GM21390 (cell line): ENCODE measurements around the gene PLXDC1.

Experiments used
- ATAC-seq: cut with Tn5 transposase; IDR thresholded peaks from one replicate; pipeline ENCODE4 v1.9.1; 2021; ENCODE audit not compliant: unreplicated experiment

PLXDC1 gene

DNA sequence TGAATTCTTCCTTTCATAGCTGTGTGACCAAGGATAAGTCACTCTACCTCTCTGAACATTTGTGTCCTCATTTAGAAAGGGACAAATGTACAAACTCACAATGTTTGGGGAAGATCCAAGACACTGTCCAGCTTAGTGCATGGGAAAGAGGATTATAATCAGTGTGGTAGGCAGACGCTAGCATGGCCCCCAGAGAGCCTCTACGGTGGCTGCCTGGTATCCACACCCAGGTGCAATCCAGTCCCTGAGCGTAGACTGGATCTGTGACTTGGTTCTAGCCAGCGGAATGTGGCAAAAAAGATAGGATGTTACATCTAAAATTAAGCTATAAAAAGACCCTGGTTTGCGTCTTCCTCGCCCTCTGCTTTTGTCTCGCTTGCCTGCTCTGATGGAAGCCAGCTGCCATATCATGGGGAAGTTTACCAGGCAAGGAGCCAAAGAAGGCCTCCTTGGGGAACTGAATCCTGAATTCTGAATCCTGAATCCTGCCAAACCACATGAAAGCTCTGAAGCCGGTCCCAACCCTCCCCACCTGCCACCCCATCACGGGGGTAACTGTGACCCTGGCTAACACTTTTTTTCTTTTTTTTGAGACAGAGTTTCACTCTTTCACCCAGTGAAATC is 51.7 kb downstream of the PLXDC1 start:
- no peak for ATAC-seq

DNA sequence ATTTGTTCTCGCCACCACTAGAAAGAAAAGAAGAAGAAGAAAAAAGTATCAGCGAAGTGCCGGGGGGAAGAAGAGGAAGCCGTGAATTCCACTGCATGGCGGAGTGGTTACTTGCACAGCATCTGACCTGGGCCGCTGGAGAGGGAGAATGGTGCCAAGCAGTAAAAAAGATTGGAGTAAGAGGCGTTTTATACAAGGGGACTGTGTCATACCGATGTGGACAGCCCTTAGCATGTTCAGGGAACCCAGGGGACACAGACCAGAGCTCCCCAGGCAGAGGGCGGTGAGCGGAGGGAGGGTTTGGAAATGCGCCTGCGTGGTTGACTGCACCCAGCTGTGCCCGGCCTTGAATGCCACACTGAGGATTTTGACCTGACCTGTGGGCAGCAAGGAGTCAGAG is 52.8 kb downstream of the PLXDC1 start:
- no peak for ATAC-seq

DNA sequence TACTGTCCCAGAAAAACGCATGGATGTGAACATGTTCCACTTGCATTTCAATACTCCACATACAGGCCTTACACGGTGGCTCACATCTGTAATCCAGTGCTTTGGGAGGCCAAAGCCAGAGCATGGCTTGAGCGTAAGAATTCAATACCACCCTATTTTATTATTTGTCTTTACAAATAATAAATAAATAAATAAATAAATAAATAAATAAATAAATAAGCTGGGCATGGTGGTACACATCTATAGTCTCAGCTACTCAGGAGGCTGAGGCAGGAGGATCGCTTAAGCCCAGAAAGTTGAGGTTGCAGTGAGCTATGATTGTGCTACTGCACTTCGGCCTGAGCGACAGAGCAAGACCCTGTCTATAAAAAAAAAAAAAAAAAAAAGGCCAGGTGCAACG is 53.9 kb downstream of the PLXDC1 start:
- ATAC-seq: no peak

DNA sequence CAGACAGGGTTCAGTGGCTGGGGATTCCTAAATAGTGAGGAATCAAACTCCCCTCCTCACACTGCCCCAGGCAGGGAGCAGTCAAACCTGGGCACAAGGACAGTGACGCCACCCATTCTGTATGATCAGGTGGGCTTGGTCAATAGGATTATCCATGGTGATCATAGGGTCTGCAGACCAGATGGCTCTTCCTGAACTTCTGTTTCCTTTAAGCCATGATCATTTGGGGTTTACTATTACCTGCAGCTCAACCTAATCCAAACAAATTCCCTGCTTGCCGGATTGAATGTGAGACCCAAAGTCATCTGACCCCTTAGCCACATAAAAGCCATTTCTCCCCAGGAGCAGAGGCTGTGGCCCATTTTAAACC is 54.3 kb downstream of the PLXDC1 start:
- no peak for ATAC-seq

DNA sequence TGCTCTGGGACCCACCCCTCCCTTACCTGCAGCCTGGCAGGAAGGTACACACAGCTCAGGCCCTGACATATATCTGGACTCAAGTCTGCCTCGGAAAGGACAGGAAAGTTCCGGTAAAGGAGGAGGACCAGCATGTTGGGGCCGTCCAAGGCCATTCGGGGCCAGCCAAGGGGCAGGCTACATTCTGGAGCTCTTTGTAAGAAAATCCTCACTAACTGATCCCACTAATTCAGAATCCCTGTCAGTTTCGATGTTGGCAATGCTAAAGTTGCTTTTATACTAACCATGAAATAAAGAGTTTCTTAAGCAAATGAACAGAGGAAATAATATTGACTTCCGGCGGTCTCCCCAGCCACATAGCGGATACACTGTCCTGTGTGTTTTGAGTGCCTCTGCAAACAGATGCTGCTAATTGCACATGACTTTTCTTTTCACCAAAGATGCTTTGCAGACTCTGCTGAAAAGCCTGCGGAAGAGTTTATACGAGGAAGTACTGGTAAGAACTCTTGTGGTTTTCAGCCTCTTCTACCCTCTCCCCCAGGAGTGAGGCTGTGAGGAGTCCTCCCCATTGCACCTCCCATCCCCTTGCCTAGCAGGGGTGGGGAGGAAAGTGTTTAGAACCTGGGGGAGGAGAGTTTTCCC is 54.8 kb downstream of the PLXDC1 start:
- no peak for ATAC-seq

DNA sequence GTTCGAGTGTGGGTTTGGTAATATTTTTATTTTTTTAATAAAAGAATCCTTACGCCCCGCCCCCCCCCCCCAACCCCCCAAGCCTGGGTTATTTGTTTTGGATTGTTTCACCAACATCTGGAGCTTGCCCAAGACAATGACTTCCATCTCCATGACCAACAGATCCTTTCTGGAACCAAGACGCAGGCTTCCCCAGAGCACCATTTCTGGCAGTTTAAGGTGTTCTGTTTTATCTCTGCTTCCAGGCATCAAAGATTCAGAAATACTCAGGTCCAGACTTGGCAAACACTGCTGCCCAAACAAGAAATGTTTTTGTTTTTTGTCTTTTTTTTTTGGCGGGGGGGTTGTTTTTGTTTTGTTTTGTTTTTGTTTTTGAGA is 56.1 kb downstream of the PLXDC1 start:
- no peak for ATAC-seq

DNA sequence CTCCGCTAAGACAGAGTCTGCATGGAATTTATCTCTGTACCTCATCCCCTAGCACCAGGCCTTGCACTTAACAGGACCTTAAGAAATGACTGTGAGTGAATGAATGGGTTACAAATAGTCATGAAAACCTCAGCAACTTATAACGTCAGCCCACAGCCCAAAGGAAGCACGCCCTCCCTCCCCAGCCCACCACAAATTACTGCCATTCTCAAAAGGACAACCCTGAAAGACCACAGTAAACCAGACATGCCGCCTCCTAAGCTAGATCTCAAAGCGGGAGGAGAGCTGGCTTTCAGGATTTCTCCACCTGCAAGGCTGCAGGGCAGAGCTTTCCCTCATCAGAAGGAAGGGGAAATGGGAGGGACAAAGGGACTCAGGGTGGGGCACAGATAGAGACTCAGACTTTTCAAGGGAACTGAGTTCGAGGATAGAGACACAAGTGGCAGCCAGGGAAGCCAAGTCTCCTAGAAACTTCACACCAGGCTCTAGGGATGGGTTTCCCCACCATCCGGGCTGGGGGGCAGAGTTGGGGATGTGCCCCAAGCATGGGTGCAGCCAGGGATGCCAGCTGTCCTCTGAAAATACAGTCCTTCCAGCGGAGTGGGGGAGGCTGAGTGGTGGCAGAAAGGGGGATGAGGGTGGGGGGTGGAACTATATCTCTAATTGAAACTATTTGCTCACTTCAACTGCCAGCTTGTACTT is 56.7 kb downstream of the PLXDC1 start:
- ATAC-seq: no peak

DNA sequence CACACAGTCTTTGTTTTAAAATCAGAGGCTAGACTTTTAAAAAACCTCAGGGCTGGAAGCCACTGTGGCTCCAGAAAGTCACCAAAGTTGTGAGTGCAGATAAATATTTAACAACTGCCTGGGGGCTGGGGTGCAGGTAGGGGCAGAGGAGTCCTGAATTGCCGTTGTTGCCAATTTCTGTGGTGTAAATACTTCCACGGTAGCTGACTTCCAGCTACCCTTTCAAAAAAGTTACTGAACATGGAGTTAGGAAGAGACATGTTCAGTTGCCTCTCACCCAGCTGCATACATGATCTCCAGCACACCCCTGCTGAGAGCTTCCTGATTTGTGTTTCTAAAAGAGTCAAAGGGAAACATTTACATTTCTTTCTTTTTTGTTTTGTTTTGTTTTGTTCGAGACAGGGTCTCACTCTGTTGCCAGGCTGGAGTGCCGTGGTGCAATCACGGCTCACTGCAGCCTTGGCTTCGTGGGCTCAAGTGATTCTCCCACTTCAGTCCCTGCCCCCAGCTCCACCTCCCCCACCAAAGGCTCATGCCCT is 58.7 kb downstream of the PLXDC1 start:
- no peak for ATAC-seq

DNA sequence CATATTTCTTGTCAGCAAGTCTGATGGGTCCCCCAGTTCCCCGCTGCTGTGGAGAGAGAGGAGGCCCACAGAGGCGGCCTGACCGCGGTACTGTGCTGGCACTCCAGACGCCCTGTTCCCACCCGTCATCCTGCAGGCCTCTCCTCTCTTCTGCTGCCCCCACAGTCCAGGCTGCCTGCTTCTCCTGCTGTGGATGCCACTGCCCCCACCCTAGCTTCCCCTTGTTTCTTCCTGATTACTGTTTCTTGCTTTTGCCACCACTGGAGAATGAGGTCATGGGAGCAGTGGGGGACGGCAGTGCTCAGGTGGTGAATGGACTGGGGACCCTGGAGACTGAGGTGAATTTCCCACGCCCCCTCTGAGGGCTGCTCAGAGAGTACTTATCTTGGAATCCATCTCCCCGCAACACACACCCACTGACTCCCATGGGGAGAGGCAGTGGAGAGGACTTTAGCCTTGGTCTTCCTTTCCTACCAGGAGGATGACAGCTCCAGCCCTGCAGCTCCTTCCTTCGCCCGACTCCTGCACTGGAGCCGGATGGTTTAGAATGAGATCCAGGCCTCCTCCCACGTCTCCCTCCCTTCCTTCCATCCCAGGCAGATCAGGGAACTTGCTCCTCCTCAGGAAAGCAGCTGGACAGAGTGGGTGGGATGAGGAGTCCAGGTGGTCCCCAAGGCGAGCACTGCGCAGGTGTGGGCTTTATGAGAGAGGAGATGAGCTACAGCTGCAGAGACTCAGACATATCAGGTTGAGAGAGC is 60.4 kb downstream of the PLXDC1 start:
- no peak for ATAC-seq

DNA sequence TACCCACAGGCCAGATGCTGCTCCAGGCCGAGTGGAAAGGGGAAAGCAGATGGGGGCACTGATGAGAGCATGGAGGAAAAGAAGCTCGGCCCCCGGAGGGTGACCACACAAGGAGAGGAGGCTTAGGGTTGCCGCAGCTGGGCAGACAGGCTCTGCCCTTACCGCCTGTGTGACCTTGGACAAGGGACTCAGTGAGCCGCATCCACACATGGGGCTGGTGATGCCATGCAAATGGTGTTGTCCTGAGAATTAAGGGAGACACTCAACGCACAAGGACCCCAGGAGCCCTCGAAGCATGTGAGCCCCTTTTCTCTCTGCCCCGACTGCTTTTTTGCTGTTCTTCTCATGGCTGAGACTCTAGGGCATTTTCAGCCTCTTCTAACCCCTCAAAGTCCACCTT is 61.0 kb downstream of the PLXDC1 start:
- no peak for ATAC-seq

DNA sequence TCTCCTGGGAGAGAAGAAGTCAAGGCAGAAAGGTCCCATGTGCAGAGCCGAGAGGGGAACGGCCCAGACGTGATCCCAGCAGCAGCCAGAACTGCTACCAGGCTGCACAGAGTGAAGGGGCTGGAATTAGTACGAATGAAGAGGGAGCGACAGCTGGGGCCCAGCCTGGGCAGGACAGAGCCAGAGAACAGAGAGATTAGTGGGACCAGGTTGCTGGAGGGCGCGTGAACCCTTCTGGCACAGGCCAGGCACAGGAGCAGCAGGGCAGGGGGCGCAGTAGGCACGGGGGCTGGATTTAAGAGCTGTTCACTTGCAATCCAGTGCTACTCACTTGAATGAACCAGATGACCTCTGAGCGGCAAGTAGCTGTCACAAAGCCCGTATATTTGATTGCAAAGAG is 66.9 kb downstream of the PLXDC1 start:
- ATAC-seq: no peak

DNA sequence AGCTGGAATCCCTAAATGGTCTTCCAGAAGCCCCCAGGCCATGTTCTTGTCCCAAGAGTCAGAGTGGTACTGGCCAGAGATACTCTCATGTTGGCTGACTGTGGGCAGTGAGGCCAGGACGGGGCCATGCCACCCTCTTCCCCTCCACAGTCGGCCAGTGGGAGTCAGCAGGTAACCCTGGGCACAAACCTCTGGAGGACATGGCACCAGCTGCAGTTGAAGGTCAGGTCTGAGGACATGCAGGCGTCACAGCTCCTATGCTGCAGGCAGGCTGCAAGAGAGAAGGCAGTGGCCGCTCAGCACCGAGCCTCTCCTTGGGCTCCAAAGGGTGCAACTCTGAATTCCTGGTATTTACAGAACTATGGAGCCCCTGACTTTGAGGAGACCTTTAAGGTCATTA is 68.2 kb downstream of the PLXDC1 start:
- no peak for ATAC-seq

DNA sequence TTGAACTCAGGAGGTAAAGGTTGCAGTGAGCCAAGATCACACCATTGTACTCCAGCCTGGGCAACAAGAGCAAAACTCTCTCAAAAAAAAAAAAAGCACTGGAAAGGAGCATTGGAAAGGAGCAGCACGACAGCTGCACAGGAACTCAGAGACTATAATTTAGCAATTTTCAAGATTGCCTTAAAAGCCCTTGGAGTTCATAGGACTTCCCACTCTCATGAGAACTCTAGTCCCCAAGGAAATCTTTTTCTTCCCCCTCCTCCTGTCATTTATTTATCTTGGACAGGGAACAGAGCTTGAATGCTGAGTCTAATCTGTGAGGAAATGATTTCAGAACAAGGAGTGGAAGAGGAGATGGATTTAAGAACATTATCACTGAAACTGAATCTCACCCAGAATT is 69.0 kb downstream of the PLXDC1 start:
- ATAC-seq: no peak

DNA sequence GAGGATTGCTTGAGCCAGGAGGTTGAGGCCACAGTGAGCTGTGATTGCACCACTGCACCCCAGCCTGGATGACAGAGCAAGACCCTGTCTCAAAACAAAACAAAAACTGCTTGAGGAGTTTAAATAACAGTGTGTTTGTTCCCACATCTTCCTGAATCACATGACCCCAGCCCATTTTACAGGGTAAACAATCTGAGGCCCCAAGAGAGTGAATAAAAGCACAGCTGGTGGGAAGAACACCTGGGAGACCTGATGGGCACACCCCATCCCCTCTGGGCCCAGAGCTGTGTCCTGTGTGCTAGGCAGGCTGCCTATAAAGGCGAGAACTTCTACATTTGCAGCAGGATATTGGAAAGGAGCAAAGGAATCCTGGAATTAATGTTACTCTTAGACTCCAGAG is 69.6 kb downstream of the PLXDC1 start:
- ATAC-seq: no peak

DNA sequence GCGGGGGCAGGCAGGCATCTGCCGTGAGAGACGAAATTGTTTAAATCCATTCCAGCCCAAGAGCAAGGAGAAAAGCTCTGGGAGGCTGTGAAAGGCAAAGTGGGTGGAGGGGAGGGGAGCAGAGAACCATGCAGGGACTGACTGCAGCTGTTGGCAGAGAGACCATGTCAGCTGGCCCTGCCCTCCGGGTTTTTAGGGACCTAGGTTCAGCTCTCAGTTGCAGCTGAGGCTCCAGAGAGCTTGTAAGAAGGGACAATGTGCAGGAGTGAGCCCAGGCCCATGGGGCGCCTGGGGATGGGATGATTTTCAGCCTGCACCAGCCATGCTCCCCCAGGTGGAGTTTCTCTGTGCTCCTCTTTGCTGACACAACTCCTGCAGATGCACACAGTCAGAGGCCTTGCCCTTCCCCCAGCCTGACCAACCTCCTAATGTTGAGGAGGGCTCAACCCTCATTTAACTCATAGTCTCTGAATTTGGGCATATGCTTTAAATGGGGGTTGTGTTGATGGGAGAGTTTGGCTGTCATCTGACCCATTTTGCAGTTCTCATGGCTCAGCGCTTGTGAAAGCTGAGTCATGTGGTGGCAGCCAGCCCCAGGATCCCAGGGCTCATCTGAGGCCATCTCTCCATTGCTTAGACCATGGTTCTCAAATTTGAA is 70.9 kb downstream of the PLXDC1 start:
- no peak for ATAC-seq

DNA sequence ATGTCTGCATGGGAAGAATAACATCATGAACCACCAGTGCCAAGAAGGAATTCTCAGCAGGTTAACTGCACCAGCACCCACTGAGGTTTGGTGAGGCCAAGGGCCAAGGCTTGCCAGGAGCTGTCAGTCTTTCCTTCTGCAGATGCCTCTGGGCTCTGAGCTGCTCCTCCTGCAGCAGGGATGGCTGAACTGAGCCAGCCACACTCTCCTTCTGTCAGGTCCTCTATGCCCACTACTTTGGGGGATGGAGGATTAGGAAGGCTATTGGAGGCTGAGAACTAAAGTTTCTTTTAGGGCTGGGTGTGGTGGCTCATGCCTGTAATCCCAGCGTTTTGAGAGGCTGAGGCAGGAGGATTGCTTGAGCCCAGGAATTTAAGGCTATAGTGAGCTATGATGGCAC is 71.6 kb downstream of the PLXDC1 start:
- ATAC-seq: no peak

DNA sequence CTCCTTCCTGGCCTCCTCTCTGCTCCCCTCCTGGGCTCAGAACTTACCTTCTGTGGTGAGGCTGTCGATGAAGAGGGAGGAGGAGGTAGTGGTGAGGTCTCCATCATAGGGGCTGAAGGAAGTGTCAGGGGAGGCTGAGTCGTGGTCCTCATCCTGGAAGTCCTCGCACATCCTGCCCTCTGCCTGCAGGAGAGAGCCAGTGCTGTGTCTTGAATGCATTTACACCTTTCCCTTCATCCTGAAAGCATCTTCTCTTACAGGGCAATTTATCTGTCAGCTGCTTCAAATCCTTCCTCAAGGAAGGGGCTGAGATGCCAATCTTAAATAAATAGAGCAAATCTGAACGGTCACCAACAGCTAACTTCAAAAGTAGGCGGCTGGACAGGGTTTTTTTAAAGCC is 73.6 kb downstream of the PLXDC1 start:
- no peak for ATAC-seq

DNA sequence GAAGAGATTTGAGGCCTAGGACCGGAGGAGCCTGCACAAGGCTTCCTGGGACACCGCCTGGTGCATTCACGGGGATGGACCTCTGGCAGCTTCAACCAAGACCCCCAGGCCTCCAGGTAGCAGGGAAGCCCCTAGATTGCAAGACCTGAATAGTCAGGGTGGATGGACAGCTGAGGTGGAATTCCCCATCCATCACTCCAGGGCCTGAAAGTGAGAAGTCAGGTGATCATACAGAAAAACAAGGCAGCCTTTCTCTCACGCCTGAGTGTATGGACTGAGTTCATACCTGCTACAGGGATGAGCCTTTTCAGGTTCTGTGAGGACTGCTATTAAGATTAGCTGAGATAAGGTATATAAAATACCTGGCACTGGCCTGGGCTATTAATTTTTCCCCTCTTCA is 74.2 kb downstream of the PLXDC1 start:
- no peak for ATAC-seq

DNA sequence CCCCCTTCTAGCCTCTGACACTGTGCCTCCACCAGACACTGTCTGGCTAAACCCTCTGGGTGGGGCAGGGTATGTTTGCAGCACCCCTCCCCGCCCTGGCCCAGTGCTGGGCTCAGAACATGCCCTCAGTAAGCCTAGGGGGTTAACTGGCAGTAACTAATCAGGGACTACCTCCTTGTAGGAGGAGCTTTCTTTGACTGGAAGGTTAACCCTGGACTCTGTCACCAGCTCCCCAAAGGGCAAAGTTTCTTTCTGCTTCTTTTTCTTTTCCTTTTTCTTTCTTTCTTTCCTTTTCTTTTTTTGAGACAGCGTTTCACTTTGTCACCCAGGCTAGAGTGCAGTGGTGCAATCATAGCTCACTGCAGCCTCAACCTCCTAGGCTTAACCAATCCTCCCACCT is 76.8 kb downstream of the PLXDC1 start:
- no peak for ATAC-seq

DNA sequence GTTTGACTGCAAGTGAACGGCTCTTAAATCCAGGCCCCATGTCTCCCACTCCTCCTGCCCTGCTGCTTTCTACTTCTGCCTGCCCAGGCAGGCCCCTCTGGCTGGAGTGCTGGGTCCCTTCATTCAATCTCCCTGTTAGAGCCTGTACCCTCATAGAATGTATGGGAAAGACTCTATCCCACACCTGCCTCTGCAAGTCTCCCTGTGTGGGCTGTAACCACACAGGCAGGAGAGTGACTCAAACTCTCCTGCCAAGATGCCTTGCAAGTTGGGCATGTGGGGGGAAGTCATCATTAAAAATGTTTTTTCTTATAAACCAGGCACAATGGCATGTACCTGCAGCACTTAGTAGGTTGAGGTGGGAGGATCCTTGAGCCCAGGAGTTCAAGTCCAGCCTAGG is 77.5 kb downstream of the PLXDC1 start:
- ATAC-seq: no peak

DNA sequence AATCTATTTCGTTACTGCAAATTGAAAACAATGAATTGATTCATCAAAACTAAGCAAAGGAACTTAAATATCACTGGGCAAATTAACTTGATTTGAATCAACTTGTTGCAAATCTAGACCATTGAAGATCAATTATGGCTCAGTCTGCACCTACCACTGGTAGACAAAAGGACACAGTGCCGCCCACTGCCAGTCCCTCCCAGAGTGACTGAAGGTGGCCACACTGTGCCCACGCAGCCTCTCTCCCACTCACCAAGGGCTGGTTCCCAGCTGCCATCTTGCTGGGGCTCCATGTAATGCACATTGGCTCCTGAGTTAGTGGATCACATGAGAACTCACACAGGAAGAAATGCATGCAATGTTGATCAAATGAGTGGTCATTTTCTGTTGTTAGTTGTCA is 78.1 kb downstream of the PLXDC1 start:
- no peak for ATAC-seq
